ENCODE results near the gene CACNA1G.

CACNA1G gene

GRCh38 chr17:50621574-50622031, 61.1 kb downstream of the CACNA1G start:
- ATAC-seq (ENCODE audit: insufficient read depth, low read depth) (no peak), DNase-seq (no peak)
- Histone ChIP-seq H3K9me3 (ENCODE audit: insufficient read depth, low read length, severe bottlenecking) (no peaks in the 10 kb centered on the region), H3K4me1 (ENCODE audit: insufficient read depth, low read length) (no peaks in the 10 kb centered on the region), H3K36me3 (ENCODE audit: insufficient read depth, low read length) (no peaks in the 10 kb centered on the region), H3K27me3 (ENCODE audit: insufficient read depth, low read length, poor library complexity) (no peaks in the 10 kb centered on the region), H3K79me2 (ENCODE audit: insufficient read depth, low read length) (no peaks in the 10 kb centered on the region), H3K9ac (ENCODE audit: low read depth, low read length) (no peak overlapping the region), H2AFZ (ENCODE audit: low read depth, low read length) (no peak overlapping the region), H3K27ac (ENCODE audit: low read length) (no peak overlapping the region), H4K20me1 (ENCODE audit: insufficient read depth, low read length) (peaks cover 5% of the 10 kb centered on the region; the same call in 1 of the 2 replicates), H3K4me3 (ENCODE audit: low read depth in 1 of 2, low read length in 2 of 2) (no peak overlapping the region), H3K4me2 (ENCODE audit: insufficient read depth, low read length) (no peak overlapping the region)
- TF ChIP-seq CTCF (IDR thresholded peaks at IDR 0.05; ENCODE audit: borderline replicate concordance, extremely low read depth, low read length, poor library complexity, severe bottlenecking) (no peak), EZH2 (IDR thresholded peaks at IDR 0.05; ENCODE audit: borderline replicate concordance, low read depth, low read length, severe bottlenecking) (no peak)

- H2AFZ ChIP-seq (ENCODE audit: low read depth, low read length), result no peak overlapping the region
- H3K9ac ChIP-seq (ENCODE audit: low read depth, low read length), result no peak overlapping the region
- peaks cover 14% of the 10 kb centered on the region for H3K27me3 ChIP-seq (ENCODE audit: insufficient read depth, low read length, poor library complexity)
- H3K79me2 ChIP-seq (ENCODE audit: insufficient read depth, low read length), result no peaks in the 10 kb centered on the region
- no peaks in the 10 kb centered on the region for H3K4me1 ChIP-seq (ENCODE audit: insufficient read depth, low read length)
- no peak overlapping the region for H3K4me3 ChIP-seq (ENCODE audit: low read depth in 1 of 2, low read length in 2 of 2)
- DNase-seq, result no peak
- no peaks in the 10 kb centered on the region for H3K36me3 ChIP-seq (ENCODE audit: insufficient read depth, low read length)
- H3K27ac ChIP-seq (ENCODE audit: low read length), result no peak overlapping the region
- no peak for TF ChIP-seq EZH2 (IDR thresholded peaks at IDR 0.05; ENCODE audit: borderline replicate concordance, low read depth, low read length, severe bottlenecking)
- no peak for TF ChIP-seq CTCF (IDR thresholded peaks at IDR 0.05; ENCODE audit: borderline replicate concordance, extremely low read depth, low read length, poor library complexity, severe bottlenecking)
- no peak for ATAC-seq (ENCODE audit: insufficient read depth, low read depth)
- no peak overlapping the region for H3K4me2 ChIP-seq (ENCODE audit: insufficient read depth, low read length)
- H4K20me1 ChIP-seq (ENCODE audit: insufficient read depth, low read length), result peaks cover 4% of the 10 kb centered on the region; the same call in 1 of the 2 replicates
- H3K9me3 ChIP-seq (ENCODE audit: insufficient read depth, low read length, severe bottlenecking), result no peaks in the 10 kb centered on the region
Measured at GRCh38 chr17:50624321-50624934, 63.9 kb downstream of the CACNA1G start.

GRCh38 chr17:50625032-50625871, 64.7 kb downstream of the CACNA1G start:
- TF ChIP-seq CTCF (IDR thresholded peaks at IDR 0.05; ENCODE audit: borderline replicate concordance, extremely low read depth, low read length, poor library complexity, severe bottlenecking) (no peak), EZH2 (IDR thresholded peaks at IDR 0.05; ENCODE audit: borderline replicate concordance, low read depth, low read length, severe bottlenecking) (no peak)
- Histone ChIP-seq H3K27me3 (ENCODE audit: insufficient read depth, low read length, poor library complexity) (peaks cover 20% of the 10 kb centered on the region), H2AFZ (ENCODE audit: low read depth, low read length) (no peak overlapping the region; the same call in 1 of the 2 replicates), H4K20me1 (ENCODE audit: insufficient read depth, low read length) (no peaks in the 10 kb centered on the region), H3K9ac (ENCODE audit: low read depth, low read length) (no peak overlapping the region), H3K36me3 (ENCODE audit: insufficient read depth, low read length) (no peaks in the 10 kb centered on the region), H3K9me3 (ENCODE audit: insufficient read depth, low read length, severe bottlenecking) (no peaks in the 10 kb centered on the region), H3K4me3 (ENCODE audit: low read depth in 1 of 2, low read length in 2 of 2) (no peak overlapping the region), H3K4me1 (ENCODE audit: insufficient read depth, low read length) (no peaks in the 10 kb centered on the region), H3K4me2 (ENCODE audit: insufficient read depth, low read length) (no peak overlapping the region), H3K79me2 (ENCODE audit: insufficient read depth, low read length) (no peaks in the 10 kb centered on the region), H3K27ac (ENCODE audit: low read length) (no peak overlapping the region)
- DNase-seq (no peak), ATAC-seq (ENCODE audit: insufficient read depth, low read depth) (no peak)
